ENCODE data around the gene KLHL3.
"Not testable (repeated sequence)": the region's sequence is repeated elsewhere in the genome, so short reads cannot be mapped to it uniquely, and the experiment has no call there.

Gene KLHL3

GRCh38 chr5:137660349-137660817 is 75.5 kb downstream of the KLHL3 start:
- DNase-seq: peak; percentile 70

GRCh38 chr5:137659209-137659608 is 76.7 kb downstream of the KLHL3 start:
- no peak for DNase-seq

- DNase-seq: no peak
Measured at GRCh38 chr5:137658324-137658723, 77.6 kb downstream of the KLHL3 start.

- no peak for DNase-seq
Measured at GRCh38 chr5:137657073-137657472, 78.8 kb downstream of the KLHL3 start.

GRCh38 chr5:137656558-137656957 is 79.3 kb downstream of the KLHL3 start:
- no peak for DNase-seq

- DNase-seq: no peak
Measured at GRCh38 chr5:137651022-137651421, 84.9 kb downstream of the KLHL3 start.

- DNase-seq: no peak
Measured at GRCh38 chr5:137649228-137649935, 86.5 kb downstream of the KLHL3 start.

GRCh38 chr5:137648361-137648760 is 87.5 kb downstream of the KLHL3 start:
- DNase-seq: no peak

- DNase-seq: no peak
Measured at GRCh38 chr5:137647401-137647800, 88.5 kb downstream of the KLHL3 start.

GRCh38 chr5:137646761-137647160 is 89.1 kb downstream of the KLHL3 start:
- no peak for DNase-seq

- DNase-seq: not testable (repeated sequence)
Measured at GRCh38 chr5:137643081-137643480, 92.8 kb downstream of the KLHL3 start.

GRCh38 chr5:137642091-137642490 is 93.8 kb downstream of the KLHL3 start:
- no peak for DNase-seq

- DNase-seq: no peak
Measured at GRCh38 chr5:137641148-137641547, 94.7 kb downstream of the KLHL3 start.

GRCh38 chr5:137639645-137640044 is 96.2 kb downstream of the KLHL3 start:
- DNase-seq: no peak

GRCh38 chr5:137638841-137639240 is 97.0 kb downstream of the KLHL3 start:
- no peak for DNase-seq

- no peak for DNase-seq
Measured at GRCh38 chr5:137636830-137637714, 98.8 kb downstream of the KLHL3 start.

- no peak for DNase-seq
Measured at GRCh38 chr5:137636099-137636498, 99.8 kb downstream of the KLHL3 start.

- no peak for DNase-seq
Measured at GRCh38 chr5:137635521-137635921, 100.4 kb downstream of the KLHL3 start.

- DNase-seq: no peak
Measured at GRCh38 chr5:137633896-137634295, 102.0 kb downstream of the KLHL3 start.

- DNase-seq: no peak
Measured at GRCh38 chr5:137632716-137633115, 103.2 kb downstream of the KLHL3 start.

- no peak for DNase-seq
Measured at GRCh38 chr5:137631453-137631852, 104.4 kb downstream of the KLHL3 start.

- DNase-seq: no peak
Measured at GRCh38 chr5:137630972-137631370, 104.9 kb downstream of the KLHL3 start.

GRCh38 chr5:137630216-137630971 is 105.5 kb downstream of the KLHL3 start:
- no peak for DNase-seq

Measured in inflammatory macrophage treated with lipopolysaccharide for 4 hours (primary cell).